Stimulated activated CD8-positive, alpha-beta memory T cell treated with anti-CD3 and anti-CD28 coated beads, Interleukin-4, amount 100 ng/mL, for 4 hours (primary cell): ENCODE measurements around the gene ENAH.

Experiments
- DNase-seq, 2 donors: peaks; one replicate each; pipeline ENCODE4 v3.0.0-alpha.2; 2020; ENCODE audit warnings: low read depth in 2 of 2, low spot score in 1 of 2

Gene ENAH

GRCh38 chr1:225608014-225608796 lies 44.7 kb downstream of the ENAH start:
- no peak for DNase-seq

- DNase-seq, result no peak
Observed at GRCh38 chr1:225607355-225607754, 45.6 kb downstream of the ENAH start.

GRCh38 chr1:225603538-225604354 lies 49.2 kb downstream of the ENAH start:
- no peak for DNase-seq

- no peak for DNase-seq
Observed at GRCh38 chr1:225602590-225603206, 50.2 kb downstream of the ENAH start.

GRCh38 chr1:225601902-225602589 lies 50.9 kb downstream of the ENAH start:
- no peak for DNase-seq

- no peak for DNase-seq
Observed at GRCh38 chr1:225598847-225599246, 54.1 kb downstream of the ENAH start.

- DNase-seq, result no peak
Observed at GRCh38 chr1:225597926-225598575, 54.9 kb downstream of the ENAH start.

- DNase-seq, result no peak
Observed at GRCh38 chr1:225596736-225597135, 56.2 kb downstream of the ENAH start.

- DNase-seq, result no peak
Observed at GRCh38 chr1:225595974-225596551, 56.9 kb downstream of the ENAH start.

GRCh38 chr1:225595452-225595851 lies 57.5 kb downstream of the ENAH start:
- no peak for DNase-seq

GRCh38 chr1:225593414-225593813 lies 59.5 kb downstream of the ENAH start:
- no peak for DNase-seq

GRCh38 chr1:225592362-225593025 lies 60.4 kb downstream of the ENAH start:
- DNase-seq, result no peak

- DNase-seq, result no peak
Observed at GRCh38 chr1:225587310-225587709, 65.6 kb downstream of the ENAH start.

GRCh38 chr1:225581186-225581585 lies 71.7 kb downstream of the ENAH start:
- no peak for DNase-seq

- DNase-seq, result no peak
Observed at GRCh38 chr1:225580238-225581099, 72.5 kb downstream of the ENAH start.

- no peak for DNase-seq
Observed at GRCh38 chr1:225578251-225578977, 74.5 kb downstream of the ENAH start.

GRCh38 chr1:225577241-225577640 lies 75.7 kb downstream of the ENAH start:
- DNase-seq, result no peak

- DNase-seq, result no peak
Observed at GRCh38 chr1:225573216-225573615, 79.7 kb downstream of the ENAH start.
